IMR-90 (cell line): ENCODE results near the gene SLC38A7.

Experiments
- BHLHE40 ChIP-seq: fragments of 150-350 bp; IDR thresholded peaks from 2 replicates; pipeline ENCODE4 v1.6.1; 2016; ENCODE audit warnings: mild to moderate bottlenecking, low read depth, low read length
- FOS ChIP-seq: fragments of 150-350 bp; IDR thresholded peaks from 2 replicates; pipeline ENCODE4 v1.6.1; 2016; ENCODE audit warnings: low read depth, low read length
- NFE2L2 ChIP-seq: fragments of 150-350 bp; IDR thresholded peaks from 2 replicates; pipeline ENCODE4 v1.6.1; 2016; ENCODE audit warnings: low read depth, mild to moderate bottlenecking, low read length
- POLR2A ChIP-seq: IDR thresholded peaks from 2 replicates; pipeline ENCODE4 v1.6.1; 2012; ENCODE audit warnings: mild to moderate bottlenecking, low read depth, low read length
- TF ChIP-seq, protein P1 (sequence below): conservative IDR thresholded peaks from 2 replicates; pipeline ENCODE4 v1.5.1; 2012; ENCODE audit warnings: mild to moderate bottlenecking, low read depth, low read length, improper control_type of control experiment
- TF ChIP-seq, protein P2 (sequence below): fragments of 150-350 bp; IDR thresholded peaks from 2 replicates; pipeline ENCODE4 v1.6.1; 2016; ENCODE audit warnings: low read depth, mild to moderate bottlenecking, low read length, moderate library complexity, borderline replicate concordance

DNA sequence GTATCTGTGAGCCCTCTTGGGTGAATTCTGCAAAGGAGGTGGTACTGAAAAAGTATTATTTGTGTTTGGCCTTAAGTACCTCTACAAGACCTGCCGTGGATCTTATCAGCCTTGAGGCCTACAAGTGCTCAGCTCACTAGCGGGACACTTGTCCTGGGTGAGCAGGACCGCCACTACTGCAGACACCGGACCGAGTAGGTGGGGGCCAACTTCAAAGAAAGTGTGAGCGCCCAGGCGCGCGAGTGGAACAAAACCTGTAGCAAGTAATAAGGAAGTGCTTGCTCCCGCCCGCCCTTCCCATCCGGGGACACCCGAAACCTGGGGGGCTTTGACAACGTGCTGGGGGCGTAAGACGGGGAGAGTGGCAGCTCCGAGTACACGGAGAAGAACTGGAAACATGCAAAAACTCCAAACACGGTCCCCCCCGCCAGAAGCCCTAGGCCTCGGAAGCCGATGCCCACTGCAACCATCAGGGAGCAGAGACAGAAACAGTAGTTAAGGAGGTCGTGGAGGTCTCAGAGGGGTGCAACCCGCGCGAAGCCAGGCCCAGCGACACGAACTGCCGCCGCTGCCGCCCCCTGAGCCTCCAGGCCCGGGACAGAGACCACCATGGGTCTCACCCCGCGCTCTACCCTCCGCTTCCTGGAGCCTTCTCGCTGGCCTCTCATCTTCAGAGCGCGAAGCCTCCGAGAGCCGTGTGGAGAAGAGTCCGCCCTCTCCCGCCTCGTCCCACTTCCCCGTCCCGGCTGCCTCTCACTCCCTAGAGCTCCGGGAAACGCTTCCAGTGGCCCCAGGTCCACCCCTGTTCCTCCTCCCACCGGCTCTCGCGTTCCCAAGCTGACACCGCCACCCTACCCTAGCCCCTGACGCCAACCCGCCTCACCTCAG is 55.5 kb downstream of the SLC38A7 start:
- no peak for TF ChIP-seq NFE2L2
- TF ChIP-seq, protein P1, sequence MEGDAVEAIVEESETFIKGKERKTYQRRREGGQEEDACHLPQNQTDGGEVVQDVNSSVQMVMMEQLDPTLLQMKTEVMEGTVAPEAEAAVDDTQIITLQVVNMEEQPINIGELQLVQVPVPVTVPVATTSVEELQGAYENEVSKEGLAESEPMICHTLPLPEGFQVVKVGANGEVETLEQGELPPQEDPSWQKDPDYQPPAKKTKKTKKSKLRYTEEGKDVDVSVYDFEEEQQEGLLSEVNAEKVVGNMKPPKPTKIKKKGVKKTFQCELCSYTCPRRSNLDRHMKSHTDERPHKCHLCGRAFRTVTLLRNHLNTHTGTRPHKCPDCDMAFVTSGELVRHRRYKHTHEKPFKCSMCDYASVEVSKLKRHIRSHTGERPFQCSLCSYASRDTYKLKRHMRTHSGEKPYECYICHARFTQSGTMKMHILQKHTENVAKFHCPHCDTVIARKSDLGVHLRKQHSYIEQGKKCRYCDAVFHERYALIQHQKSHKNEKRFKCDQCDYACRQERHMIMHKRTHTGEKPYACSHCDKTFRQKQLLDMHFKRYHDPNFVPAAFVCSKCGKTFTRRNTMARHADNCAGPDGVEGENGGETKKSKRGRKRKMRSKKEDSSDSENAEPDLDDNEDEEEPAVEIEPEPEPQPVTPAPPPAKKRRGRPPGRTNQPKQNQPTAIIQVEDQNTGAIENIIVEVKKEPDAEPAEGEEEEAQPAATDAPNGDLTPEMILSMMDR = no peak
- no peak for TF ChIP-seq BHLHE40
- TF ChIP-seq FOS = no peak
- TF ChIP-seq POLR2A = no peak
- TF ChIP-seq, protein P2, sequence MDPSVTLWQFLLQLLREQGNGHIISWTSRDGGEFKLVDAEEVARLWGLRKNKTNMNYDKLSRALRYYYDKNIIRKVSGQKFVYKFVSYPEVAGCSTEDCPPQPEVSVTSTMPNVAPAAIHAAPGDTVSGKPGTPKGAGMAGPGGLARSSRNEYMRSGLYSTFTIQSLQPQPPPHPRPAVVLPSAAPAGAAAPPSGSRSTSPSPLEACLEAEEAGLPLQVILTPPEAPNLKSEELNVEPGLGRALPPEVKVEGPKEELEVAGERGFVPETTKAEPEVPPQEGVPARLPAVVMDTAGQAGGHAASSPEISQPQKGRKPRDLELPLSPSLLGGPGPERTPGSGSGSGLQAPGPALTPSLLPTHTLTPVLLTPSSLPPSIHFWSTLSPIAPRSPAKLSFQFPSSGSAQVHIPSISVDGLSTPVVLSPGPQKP = no peak
